GM19239 (cell line): ENCODE data around the gene EDN2.

Experiments
- DNase-seq: peaks from one replicate; pipeline ENCODE4 v3.0.0; 2011; ENCODE audit warnings: low spot score; ENCODE audit not compliant: insufficient read length
- FAIRE-seq: peaks from 2 replicates; lab custom pipeline; 2011; peaks lifted over from hg19 to GRCh38; lab: Jason Lieb, UNC

The EDN2 gene

GRCh38 chr1:41468122-41468762 lies 16.2 kb downstream of the EDN2 start:
- no peak for DNase-seq
- no peak for FAIRE-seq

- no peak for FAIRE-seq
Measured at GRCh38 chr1:41467673-41468072, 16.8 kb downstream of the EDN2 start.

GRCh38 chr1:41466146-41466545 lies 18.3 kb downstream of the EDN2 start:
- DNase-seq (no peak), FAIRE-seq (no peak)

More at GRCh38 chr1:41467673-41468072, 16.8 kb downstream of the EDN2 start:
- DNase-seq, result no peak

- DNase-seq (no peak), FAIRE-seq (no peak)
Measured at GRCh38 chr1:41465741-41466140, 18.7 kb downstream of the EDN2 start.

- FAIRE-seq (no peak), DNase-seq (no peak)
Measured at GRCh38 chr1:41464885-41465284, 19.6 kb downstream of the EDN2 start.

GRCh38 chr1:41463516-41463915 lies 21.0 kb downstream of the EDN2 start:
- FAIRE-seq, result no peak
- no peak for DNase-seq

- no peak for DNase-seq
- no peak for FAIRE-seq
Measured at GRCh38 chr1:41462680-41463004, 21.8 kb downstream of the EDN2 start.

GRCh38 chr1:41461790-41462679 lies 22.4 kb downstream of the EDN2 start:
- no peak for FAIRE-seq
- no peak for DNase-seq

GRCh38 chr1:41456847-41457540 lies 27.5 kb downstream of the EDN2 start:
- no peak for DNase-seq
- no peak for FAIRE-seq

GRCh38 chr1:41455479-41456332 lies 28.8 kb downstream of the EDN2 start:
- no peak for DNase-seq
- no peak for FAIRE-seq

GRCh38 chr1:41454406-41454805 lies 30.1 kb downstream of the EDN2 start:
- DNase-seq, result no peak
- FAIRE-seq, result no peak

- DNase-seq (no peak), FAIRE-seq (no peak)
Measured at GRCh38 chr1:41452704-41453290, 31.7 kb downstream of the EDN2 start.

GRCh38 chr1:41450747-41451285 lies 33.7 kb downstream of the EDN2 start:
- DNase-seq (no peak), FAIRE-seq (no peak)

GRCh38 chr1:41449326-41449921 lies 35.1 kb downstream of the EDN2 start:
- FAIRE-seq, result no peak
- DNase-seq, result no peak

GRCh38 chr1:41448821-41449220 lies 35.7 kb downstream of the EDN2 start:
- FAIRE-seq (no peak), DNase-seq (no peak)

GRCh38 chr1:41447995-41448770 lies 36.3 kb downstream of the EDN2 start:
- no peak for DNase-seq
- no peak for FAIRE-seq

GRCh38 chr1:41446851-41447610 lies 37.5 kb downstream of the EDN2 start:
- DNase-seq (no peak), FAIRE-seq (no peak)

- DNase-seq, result no peak
- FAIRE-seq, result no peak
Measured at GRCh38 chr1:41444785-41445184, 39.7 kb downstream of the EDN2 start.
